GM18870 (cell line): Measurements from ENCODE around the gene GRB10.

Experiments
- ATAC-seq: cut with Tn5 transposase; IDR thresholded peaks from one replicate; pipeline ENCODE4 v1.9.1; 2021; ENCODE audit warnings: moderate library complexity; ENCODE audit not compliant: unreplicated experiment

The GRB10 gene

DNA sequence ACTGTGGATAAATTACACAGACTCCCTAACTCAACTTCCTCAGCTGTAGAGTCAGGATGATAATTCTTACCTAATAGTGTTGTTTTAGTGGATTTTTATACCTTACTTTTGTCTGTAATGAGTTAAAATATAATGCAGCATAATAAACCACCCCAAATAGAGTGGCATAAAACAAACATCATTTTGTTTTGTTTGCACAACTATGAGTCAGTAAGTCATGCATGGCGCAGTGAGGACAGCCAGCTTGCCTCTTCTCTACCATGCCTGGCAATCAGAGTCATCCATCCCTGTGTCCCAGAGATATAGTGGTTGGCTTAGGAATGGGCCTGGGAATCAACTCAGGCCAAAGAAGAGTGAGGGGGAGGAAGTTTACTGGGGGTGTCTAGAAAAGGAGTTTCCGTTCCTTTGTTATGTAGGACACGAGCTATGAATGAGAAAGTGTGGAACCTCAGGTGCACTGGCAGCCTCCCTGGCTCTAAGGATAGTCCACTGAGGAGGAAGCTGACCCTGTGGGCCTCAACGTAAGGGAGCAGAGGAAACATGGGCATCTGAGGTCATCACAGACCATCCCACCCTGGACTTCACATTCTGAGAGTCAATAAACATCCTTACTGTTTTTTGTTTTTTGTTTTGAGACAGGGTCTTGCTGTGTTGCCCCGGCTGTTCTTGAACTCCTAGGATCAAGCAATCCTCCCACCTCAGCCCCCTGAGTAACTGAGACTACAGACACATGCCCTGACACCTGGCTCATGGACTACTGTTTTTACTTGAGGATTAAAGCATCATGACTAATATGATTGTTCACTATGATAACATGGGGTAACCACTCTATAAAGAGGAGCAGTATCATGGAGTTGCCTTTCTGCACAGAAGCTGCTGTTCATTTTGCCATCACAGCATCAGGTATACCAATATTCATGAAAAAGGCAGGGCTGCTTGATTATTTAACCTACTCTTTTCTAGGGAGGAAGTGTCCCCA lies 21.0 kb upstream of the GRB10 start:
- ATAC-seq: no peak

GRCh38 chr7:50801907-50802306 lies 19.2 kb upstream of the GRB10 start:
- no peak for ATAC-seq

- ATAC-seq: no peak
Measured at GRCh38 chr7:50799873-50800272, 17.2 kb upstream of the GRB10 start.

- no peak for ATAC-seq
Measured at GRCh38 chr7:50798126-50798525, 15.4 kb upstream of the GRB10 start.

- no peak for ATAC-seq
Measured at GRCh38 chr7:50795831-50796230, 13.1 kb upstream of the GRB10 start.

- no peak for ATAC-seq
Measured at GRCh38 chr7:50795253-50795652, 12.6 kb upstream of the GRB10 start.

GRCh38 chr7:50793947-50794570 lies 11.4 kb upstream of the GRB10 start:
- ATAC-seq: no peak

DNA sequence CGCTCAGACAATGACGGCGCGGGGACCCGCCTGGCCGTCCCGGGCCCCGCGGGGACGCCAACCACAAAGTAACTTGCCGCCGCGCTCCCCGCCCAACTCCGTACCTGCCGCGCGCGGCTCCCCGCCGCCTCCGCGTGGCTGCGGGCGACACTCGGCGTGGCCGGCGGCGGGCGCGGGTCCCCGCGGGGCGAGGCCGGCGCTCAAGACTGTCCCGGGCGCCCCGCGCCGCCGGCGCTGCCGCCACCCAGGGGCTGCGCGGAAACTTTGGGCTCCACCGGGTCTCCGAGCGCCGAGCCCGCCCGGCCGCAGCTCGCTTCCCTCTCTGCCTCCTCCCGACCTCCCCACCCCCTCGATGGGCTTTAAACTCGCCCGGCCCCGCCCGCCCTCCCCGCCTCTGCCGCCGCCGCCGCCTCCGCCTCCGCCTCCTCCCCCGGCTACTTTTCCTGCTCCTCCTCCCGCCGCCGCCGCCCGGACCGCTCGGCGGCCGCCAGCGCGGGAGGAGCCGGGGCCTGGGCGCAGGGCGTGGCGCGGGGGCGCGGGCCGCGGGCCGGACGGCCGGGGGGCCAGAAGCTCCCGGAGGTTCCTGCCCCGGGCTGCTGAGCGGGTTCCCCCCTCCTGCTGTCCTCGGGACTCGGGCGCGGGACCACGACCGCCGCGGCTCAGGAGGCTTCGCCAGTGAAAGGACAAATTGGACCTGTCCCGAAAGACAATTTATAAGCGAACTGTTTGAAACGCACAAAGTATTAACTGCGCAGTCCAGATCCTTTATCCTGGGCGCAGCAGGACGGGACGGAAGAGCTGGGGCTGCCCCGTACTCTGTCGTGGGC lies 10.6 kb upstream of the GRB10 start:
- no peak for ATAC-seq

DNA sequence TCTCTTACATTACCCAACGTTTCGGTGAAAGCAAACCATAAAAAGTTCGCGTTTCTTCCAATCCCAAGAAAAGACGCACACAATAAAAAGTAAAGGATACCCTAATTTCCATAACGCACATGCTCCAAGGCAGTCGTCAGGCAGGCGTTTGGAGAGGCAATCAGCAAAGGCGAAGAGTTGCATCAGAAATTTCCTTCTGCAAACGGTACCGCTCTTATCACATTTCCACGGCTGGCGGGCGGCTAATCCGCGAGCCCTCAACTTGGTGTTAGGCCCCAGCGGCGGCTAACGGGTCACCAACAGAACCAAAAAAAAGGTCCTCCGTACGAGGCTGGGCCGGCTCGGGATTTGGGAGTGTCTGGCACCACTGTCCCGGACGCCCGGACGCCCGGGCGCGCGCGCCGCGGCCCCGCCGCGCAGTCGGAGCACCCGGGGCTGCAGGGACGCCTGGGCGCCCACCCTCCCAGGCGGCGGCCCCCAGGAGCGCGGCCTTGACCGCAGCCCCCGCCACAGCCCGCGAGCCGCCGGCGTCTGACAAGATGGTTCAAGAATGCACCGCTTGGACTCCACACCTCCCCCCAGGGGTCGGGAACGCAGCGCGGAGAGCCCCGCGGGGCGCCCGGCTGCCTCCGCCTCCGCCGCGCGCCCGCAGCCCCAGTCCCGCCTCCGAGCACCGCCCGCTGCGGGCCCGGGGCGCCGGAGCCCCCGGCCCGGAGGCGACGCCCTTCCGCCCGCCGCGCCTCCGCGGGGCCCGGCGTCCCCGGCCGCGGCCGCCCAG lies 9.8 kb upstream of the GRB10 start:
- ATAC-seq: no peak

GRCh38 chr7:50791938-50792341 lies 9.2 kb upstream of the GRB10 start:
- ATAC-seq: no peak

DNA sequence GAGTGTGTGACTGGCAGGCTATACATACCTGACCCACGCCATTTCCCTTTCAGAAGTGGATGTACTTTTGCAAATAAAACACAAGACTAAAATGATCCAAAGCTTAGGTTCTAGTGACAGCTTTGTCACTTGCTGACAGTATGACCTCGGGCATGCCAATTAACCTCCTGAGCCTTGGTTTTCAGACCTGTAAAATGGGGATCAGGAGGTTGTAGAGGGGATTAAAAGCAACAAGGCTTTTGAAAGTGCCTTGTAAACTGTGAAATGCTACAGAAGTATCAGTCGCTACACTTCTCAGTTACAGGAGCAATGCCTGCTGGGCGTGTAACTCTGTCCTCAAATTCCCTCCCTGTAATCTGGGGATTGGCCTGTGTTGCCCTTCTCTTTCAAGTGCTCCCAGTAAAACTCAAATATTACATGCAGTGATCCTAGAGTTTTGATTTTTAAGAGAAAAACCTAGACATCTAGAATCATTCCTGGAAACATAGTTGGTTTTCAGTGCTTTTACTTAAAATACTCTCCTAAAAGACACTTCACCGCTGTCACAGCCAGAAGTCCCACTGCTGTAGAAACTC lies 8.8 kb upstream of the GRB10 start:
- no peak for ATAC-seq

DNA sequence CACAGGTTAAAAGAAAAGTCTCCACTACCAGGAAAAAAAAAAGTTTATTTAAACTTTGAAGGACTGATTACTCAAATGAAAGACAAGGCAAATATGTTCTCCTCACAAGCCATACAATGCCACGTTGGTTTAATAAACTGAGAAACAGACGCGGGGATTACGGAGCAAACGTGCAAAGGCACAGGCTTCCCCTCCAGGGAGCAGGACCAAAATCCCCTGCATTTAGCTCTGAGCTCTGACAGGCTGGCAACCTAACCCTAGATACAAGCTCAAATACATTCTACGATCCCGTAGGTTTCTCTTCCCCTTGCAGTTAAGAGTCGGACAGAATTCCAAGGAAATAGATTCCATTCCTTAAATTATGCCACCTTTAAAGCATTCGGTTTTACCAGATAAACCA lies 7.7 kb upstream of the GRB10 start:
- ATAC-seq: no peak

DNA sequence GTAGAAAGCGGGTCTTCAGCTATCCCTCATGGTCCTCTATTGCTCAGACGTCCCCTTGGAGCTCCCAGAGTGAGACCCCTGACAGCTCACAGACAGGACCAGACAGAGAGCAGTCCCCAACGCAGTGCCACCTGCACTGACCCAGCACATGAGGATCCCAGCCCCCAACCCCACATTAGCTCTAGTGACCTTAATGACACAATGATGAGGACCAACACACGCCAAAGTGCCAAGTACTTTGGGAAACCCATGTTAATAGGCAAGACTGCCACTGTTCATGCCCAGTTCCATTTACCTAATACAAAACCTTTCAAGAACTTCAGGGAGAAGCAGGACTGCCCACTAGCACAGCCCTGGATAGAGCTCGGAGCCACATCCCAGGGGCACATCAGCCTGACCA lies 5.7 kb upstream of the GRB10 start:
- no peak for ATAC-seq

DNA sequence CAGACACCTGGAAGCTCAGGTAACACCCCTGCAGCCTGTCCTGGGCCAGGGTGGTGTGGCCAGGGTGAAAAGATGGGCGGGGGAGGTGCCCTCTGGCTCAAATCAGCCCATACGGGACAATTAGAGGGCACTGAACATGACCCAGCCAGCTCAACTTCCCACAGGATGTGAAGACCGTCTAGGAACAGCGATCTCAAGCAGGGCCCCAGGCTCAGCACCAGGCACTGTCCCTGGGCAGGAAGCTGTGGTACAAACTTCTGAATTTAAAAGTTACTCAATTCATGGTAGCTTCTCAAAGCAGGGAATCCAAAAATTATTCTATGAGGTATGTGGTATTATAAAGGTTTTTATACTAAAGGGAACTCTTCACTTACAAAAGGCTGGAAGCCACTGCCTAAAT lies 5.1 kb upstream of the GRB10 start:
- no peak for ATAC-seq

GRCh38 chr7:50785346-50785745 lies 2.6 kb upstream of the GRB10 start:
- no peak for ATAC-seq

DNA sequence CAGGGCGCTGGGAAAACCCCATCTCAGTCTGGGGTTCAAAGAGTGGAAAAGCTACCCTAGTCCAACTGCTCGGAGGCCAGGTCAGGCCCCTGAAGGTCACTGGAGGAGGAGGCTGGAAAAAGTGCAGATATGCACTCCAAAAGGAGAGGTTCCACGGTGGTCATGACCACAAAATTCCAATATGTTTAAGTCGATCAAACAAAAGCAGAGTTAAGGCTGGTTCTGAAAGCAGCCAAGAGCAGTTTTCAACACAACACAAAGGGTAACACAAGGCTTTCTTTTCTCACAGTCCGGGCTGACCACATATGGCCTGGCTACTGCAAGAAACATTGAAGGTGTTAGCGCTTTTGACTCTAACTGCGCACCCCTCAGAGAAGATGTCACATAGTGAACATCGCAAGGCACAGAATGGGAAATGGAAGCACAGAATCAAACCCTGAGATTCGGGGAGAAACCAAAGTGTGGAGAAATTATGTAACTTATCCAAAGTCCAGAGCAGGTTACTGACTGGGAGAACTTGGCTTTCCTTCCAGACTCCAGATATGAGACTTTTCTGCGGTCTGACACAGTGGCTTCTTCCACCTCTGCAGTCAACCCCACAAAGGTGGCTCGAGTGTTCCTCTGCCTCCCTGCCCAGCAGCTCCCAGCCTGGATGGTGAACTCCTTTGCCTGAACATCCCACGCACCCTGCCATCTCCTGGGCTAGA lies 1.3 kb upstream of the GRB10 start:
- no peak for ATAC-seq

DNA sequence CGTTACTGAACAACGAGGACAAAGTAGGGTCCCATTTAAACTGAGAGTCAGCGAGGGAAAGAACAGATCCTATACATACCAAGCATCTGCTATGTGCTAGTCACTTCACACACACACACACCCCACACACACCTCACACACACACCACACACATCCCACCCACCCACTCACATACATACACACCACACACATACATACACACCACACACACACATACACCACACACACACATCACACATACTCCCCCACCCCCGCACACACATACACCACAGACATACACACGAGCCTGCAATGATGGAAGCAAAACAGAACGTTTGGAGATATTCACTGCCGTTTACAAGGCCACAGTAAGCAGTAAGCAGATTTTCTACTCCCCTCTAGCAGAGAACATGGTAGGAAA lies 607 bp upstream of the GRB10 start:
- ATAC-seq: no peak

DNA sequence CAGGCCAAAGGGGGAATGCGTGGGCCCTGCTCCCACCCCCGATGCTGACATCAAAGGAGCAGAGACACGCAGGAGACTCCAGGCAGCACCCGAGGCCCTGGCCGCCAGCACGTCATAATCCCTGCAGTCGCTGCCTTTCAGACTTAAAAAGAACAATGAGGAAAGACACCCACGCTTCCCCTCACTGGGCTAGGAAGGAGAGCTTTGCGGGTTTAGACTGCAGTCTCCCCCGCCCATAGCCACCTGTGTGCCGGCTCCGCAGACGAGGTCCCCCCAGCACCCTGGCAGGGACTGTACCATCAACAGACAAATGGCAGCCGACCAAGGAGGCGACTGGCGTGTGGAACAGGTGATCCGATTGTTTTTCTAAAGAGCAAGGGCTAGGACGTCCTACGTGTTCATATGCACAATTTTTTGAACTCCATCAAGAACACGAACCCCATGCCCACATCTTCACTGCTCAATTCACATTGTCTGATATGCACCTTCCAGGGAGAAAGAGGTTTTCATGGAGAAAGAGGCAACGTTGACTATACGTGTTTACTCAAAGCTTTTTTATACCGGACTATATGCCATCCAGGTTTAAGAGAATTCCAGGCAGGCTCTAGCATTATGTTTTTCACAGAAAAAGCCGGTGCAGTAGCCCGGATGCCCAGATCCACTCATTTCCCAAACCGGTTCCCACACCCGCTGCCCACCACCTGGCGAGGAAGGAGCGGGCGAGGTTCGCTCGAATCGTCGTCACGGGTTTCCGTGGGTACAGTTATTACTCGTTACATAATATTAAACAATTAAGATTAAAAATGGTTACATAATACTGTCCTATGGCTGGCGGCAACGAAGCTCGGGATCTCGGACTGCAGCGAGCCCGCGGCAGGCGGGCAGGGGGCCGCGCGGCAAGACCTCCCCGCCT lies 1.1 kb downstream of the GRB10 start:
- no peak for ATAC-seq

DNA sequence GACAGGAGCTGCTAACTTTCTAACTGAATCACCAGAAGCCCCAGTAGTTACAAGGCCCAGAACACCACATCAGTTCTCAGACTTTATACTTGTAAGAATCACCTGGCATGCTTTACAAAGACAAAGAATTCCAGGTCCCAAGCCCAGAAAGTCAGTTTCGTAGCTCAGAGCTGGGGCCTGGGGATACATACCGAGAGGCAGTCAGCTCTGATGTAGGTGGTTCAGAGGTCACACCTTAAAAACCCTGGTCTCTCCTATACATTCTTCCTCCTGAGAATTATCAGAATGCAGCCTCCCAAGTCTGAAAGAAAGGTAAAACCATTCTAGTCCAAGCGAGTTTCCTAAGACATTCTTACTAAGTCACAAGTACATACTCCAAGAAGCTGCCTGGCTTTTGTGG lies 2.3 kb downstream of the GRB10 start:
- no peak for ATAC-seq
